PC-3 (cell line): ENCODE data around the gene SMC6.

Source experiments
- CTCF ChIP-seq: fragments of 300-600 bp; sonication (generic); conservative IDR thresholded peaks from 2 replicates; pipeline ENCODE4 v1.5.1; 2017; ENCODE audit warnings: antibody characterized with exemption, low read depth, mild to moderate bottlenecking, low read length
- EZH2phosphoT487 ChIP-seq: fragments of 300-600 bp; sonication (generic); IDR thresholded peaks from 2 replicates; pipeline ENCODE4 v1.6.1; 2018; ENCODE audit warnings: mild to moderate bottlenecking, antibody characterized with exemption, low read length, borderline replicate concordance

- TF ChIP-seq CTCF: no peak
- no peak for TF ChIP-seq EZH2phosphoT487
These were observed 110.5 kb downstream of the SMC6 start for GRCh38 chr2:17643031-17643615.
